HL-60/S4 treated with retinoic acid at 250 ng/mL for 4 days and 3 days (cell line): ENCODE results near the gene NTRK3.

Experiments
- in situ Hi-C: fragments of 300-500 bp; cut with MboI; formaldehyde crosslinking; loops from 2 replicates; pipeline ENCODE4 v1.7.0; 2022; ENCODE audit warnings: low sequenced_read_pairs

The NTRK3 gene

DNA sequence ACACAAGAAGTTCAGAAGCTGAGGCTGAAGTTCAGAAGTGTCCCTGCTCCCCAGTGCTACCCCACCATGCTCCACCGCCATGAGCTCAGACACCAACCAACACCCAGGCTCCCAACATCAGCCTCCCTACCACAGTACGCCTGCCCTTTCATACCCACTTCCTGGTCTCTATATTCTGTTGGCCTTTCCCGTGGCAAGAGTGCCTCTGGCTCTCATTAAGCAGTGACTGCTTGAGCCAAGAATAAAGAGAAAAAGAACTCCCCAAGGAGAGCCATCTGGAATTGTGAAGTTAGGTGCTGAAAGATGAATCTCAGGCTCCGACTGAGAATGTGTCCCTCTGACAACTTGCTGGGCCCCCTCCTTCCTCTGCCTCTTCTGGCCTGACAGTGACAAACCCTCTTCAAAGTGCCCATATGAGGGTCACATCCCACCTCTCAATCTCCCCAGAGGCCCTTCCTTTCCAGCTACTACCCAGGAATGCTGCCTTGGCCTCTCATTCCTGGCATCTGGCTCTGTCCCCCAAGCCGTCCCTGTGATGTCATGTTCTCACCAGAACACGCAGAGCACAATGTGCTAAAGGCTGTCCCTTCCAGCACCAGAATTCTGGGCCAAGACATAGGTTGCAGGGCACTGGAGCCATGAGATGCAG is 306.8 kb downstream of the NTRK3 start:
- in situ Hi-C loops, result no loop called here

DNA sequence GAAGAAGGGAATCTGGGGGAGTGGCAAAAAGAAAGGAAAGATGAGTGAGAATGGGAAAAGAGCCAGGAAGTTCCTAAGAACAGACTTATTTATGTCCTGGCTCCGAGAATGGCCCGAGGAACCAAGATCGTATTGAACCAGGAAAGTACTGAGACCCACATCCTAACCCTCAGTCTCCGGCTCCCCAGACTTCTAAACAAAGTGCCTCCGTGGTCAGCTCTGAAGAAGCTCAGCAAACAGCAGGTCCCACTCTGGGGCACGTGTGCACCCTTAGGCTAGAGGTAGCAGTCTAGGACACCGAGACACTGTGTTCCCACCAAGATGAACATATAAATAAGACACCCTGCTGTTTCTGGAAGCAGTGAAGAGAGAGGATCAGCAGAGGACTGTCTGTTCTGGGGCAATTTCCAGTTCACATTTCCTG is 307.4 kb downstream of the NTRK3 start:
- in situ Hi-C loops, result no loop called here

DNA sequence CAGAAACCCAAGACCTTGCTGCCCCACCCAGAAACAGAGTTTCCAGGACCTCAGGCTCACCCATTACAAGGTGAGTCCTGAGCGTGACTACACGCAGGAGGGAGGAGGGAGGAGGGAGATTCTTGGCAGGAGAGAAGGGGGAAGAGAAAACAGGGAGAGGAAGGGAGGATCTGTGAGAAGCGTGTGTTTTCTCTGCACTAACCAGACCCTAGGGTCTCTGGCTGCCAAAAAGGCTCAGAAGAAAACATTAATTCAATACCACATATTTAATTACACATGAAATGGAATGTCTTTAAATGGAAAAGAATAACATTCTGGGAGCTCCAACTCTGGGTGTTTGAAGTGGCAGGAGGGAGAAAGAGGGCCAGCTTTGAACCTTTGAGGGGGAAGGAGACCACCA is 309.0 kb downstream of the NTRK3 start:
- in situ Hi-C loops, result no loop called here

DNA sequence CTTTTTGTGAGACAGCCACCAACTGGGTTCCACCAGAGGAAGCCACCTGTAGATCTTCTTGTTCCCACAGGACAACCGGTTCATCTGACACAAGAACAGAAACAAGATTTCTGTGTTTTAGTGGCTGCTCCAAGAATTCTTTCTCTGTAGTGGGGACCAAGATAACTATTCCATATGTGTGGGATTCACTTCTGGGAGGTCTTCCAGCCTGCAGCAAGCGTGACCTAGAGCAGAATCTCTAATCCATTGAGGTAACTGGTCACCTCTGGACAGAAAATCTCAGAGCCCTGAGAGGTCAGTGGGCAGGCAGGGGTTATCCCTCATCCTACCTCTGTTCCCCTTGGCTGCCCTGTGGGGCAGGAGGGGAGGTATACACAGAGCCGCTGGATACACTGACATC is 311.3 kb downstream of the NTRK3 start:
- in situ Hi-C loops, result no loop called here

DNA sequence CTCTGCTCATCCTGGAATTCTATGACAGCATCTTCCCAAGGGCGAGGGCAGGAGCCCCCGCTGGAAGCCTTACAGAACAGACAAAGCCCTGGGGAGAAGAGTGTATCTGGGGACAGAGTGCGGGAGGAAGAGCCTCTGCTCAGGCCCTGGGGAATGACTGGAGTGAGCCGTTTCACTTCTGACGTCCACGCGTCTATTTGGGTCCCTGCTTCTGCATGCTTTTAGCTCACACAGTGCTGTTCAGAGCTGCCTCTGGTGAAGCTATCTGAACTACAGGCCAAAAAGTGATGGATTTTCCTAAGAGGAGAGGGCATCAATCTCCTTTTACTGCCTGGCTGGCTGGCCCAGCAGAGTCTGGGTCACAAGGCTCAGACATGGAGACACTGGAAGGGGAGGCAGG is 311.8 kb downstream of the NTRK3 start:
- in situ Hi-C loops, result no loop called here

DNA sequence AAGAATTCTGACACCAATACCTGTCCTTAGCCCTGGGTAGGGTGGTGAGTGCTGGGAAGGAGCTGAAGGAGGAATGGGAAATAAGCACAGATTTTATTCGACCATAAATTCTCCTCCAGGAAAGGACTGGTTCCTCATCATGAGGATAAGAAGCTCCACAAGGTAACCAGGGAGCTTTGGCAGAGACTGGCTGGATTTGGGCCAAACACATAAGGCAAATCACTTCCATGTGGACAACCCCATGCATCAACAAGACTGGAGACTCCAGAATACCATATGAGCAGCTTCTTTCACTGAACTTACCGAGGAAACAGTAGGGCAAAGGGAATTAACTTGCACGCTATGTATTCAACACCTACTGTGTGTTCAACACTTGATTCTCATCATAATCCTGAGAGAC is 312.5 kb downstream of the NTRK3 start:
- in situ Hi-C loops, result no loop called here

DNA sequence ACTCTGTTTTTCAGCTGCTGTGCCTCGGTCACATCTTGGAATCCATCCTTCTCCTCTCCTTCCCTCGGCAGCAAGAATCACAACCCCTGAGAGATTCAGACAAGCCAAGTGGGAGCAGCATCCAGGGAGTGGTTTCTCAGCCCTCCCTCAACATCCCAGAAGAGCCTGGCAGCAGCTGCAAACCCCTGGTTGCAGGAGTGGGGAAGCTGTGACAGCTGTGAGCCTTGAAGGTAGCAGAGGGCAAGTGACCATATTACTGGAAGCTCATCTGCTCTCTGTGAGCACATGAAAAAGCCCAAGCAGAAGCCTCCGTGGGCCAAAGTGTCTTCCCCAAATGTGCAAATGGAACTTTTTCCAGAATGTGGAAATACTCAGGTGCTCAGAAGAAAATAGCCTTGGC is 312.9 kb downstream of the NTRK3 start:
- in situ Hi-C loops, result no loop called here

DNA sequence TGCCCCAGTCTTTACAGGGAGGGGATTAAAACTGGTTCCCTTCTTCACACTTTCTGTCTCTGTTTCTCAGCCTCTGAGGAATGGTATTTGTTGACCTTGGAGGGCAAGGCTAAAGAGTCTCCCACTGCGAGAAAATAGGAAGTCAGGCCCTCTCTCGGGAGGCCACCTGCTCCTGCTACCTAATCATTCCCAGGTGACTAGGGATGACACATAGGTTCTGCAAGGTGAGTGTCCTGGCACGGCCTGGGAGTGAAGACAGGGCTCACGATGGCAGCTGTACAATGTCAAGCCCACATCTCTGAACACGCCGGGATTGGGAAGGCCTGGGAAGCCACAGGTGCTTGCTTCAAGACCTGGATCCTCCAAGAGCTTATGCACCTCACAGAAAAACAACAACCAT is 314.2 kb downstream of the NTRK3 start:
- in situ Hi-C loops, result no loop called here

DNA sequence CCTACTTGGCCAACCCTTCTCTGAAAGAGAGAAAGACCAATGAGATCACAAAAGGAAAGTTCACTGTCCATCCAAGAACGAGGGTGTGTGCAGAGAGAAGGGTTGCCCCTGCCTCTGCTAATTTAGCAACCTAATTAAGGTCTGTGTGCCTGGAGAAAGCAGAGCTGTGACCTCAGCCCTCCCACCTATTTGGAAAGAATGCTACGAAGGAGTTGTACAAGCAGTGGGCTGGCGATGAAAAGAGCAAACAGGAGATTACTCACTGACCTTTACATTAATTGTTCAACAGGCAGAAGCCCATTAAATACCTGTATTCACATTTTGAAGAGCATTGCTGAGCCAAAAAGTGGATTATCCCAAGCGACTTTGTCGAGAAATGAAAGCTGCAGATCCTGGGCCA is 314.9 kb downstream of the NTRK3 start:
- in situ Hi-C loops, result no loop called here

DNA sequence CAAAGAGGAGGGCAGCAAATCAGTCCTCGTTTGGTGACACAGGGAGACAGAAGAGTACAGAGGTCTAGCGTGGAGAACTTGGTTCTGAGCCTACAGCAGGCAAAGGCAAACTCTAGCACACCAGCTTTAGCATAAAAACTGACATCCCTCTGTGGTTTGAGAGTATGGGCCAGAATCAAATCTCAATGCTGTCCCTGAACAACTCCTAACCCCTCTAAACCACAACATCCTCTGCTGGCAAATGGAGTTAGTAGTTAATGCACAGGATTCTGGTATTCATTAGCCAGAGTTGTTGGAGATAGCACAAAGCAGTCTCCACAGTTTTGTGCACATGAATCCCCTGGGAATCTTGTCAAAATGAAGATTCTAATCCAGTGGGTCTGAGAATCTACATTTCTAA is 315.8 kb downstream of the NTRK3 start:
- in situ Hi-C loops, result no loop called here

DNA sequence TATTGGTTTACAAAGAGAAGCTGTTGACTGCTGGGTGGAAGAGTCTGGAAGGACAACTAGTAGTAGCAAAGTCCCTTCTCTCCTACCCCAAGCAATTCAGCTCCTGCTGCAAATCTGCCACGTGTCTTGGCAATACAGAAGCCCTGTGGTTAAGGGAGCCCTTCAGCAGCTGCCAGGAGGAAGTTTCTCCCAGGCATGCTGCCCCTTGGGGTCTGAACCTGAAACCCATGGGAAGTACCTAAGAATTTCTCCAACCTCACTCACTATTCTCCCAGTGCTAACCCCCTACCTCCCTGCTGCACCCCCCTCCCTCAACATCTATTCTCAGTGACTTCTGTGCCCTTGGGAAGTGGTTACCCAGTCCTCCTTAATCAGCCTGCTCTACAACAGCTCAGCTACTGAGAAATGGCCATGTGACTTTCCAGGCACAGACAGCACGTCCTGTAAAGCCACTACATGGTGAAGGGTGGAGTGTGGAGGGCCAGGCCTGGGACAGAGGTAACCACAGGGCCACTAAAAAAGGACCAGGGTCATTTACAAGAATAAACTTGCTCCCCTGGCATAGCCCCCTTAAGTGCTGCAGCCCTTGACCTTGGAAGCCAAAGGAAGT is 316.6 kb downstream of the NTRK3 start:
- in situ Hi-C loops, result no loop called here

DNA sequence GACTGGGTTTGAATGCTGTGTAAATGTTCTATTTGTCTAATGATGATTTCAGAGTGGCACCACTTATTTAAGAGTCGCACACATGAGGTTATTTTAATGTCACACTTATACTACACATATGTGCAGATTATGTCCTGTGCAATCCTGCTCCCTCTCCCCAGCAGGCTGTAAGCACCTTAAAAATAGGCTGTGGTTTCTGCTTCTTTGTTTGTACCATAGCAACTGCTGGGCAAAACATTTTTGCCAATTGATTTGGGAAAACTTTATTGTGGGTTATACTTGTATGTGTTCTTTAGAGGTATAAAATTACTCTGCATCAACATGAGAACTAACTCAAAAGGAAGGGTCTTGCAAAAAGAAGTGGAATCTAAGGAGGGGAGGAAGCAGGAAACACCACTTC is 318.5 kb downstream of the NTRK3 start:
- in situ Hi-C loops, result no loop called here

DNA sequence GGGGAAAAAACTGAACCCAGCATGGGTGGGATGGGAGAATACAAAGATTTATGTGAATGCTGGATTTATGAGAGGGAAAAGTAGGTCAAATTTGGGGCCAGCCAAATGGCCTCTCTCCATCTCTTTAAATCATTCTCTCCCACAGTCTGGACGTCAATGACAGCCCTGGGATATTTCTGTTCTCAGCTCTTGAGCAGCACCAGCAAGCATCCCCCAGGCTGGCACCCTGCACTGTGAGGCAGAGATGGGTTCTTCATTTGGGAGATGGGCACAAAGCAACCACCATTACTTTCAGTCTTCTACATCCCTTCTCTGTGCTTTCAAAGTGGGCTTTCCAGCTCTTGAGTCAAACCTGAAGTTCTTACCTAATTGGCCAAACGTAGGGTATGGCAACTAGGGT is 321.0 kb downstream of the NTRK3 start:
- in situ Hi-C loops, result no loop called here

DNA sequence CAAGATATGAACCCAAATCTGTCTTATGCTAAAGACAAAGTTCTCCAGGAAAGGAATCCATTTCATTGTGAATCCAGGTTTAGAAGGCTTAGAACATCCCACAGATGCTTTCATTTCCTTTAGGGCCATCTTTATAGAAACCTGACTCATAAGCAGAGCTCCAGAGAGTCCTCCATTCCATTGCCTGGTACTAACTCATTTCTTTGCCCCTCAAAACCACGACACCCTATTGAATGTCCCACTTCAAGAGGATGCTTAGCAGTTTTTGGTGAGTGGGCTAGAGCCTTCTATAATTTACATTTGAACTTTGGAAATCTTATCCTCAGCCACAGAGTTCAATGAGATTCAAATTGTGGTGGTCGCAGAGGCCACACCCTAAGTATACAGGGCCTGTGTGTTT is 325.0 kb downstream of the NTRK3 start:
- in situ Hi-C loops, result no loop called here

DNA sequence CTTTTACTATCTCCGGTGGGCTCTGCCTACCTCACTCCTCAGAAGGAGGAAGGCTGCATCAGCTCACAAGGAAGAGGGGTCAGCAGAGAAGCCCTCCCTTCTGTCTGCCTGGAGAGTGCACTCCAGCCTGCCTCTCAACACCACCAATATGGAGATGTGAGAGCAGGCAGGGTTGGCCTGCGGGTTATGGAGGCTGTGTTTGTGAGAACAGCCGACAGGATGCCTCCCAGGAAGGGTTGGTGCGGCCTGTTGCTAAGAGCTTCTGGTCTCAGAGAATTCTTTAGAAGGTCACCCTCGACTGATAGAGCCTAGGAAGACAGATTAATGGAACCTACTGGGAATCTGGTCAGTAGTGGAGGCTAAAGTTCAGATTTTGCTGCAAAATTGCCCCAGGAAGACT is 326.1 kb downstream of the NTRK3 start:
- in situ Hi-C loops, result no loop called here

DNA sequence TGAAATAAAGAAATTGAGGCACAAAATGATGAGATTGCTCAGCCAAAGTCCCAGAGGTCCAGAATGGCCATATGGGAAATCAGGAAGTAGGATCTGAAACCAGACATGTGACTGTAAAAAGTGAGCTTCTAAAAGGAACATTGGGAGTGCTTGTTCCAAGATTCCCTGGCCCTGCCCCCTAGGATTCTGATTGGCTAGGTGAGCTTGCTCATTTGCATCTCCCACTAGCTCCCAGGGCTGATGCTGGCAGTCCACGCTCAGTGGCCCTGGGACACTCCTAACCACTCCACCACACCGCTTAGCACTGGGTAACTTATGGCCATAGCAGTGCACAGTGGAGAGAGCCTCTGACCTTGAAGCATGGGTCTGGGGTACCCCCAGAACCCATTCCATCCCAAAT is 326.7 kb downstream of the NTRK3 start:
- in situ Hi-C loops, result no loop called here

DNA sequence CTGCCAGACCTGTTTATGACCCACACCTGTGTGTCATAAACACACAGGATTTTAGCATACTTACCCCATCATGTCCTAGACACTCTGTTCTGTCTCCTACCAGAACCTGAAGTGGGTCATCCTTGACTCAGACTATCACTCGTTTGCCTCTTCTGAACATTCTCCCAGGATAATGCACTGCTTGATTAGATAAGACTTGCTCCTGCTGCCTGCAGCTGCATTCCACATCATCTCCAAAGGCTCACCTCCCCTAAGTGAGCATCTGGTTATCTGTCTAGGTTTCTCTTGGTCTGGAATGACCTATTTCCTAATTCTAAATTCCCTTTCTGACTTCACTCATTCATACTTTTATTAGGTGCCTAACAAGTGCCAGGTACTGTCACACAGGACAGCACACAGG is 332.1 kb downstream of the NTRK3 start:
- in situ Hi-C loops, result no loop called here

DNA sequence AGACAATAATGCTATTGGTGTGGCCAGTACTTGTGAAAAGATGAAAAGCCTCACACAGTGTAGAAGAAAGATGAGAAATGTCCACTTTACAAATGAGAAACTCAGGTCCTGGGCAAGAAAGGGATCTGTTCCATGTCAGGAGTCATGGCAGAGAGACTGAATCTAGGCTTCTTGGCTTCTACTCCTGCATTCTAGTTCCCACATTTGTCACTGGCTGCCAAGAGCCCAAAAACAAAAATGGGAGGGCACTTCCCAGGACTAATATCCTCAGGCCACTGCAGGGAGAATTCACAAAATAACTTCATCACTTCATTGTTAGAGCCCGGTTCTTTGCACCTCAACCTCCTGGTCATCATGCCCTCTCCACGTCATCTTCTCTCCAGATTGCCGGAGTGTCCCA is 337.5 kb downstream of the NTRK3 start:
- in situ Hi-C loops, result no loop called here

DNA sequence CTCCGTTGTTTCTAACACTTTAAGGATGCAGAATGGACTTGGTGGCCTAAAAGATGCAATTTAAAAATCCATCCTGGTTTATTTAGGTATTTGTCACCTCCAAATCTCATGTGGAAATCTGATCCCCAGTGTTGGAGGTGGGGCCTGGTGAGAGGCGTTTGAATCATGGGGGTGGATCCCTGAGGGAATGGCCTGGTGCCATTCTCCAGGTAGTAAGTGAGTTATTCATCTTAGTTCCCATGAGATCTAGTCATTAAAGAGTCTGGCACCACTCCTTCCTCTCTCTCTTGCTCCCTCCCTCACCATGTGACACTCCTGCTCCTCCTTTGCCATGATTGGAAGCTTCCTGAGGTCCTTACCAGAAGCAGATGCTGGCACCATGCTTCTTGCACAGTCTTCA is 339.1 kb downstream of the NTRK3 start:
- in situ Hi-C loops, result no loop called here

DNA sequence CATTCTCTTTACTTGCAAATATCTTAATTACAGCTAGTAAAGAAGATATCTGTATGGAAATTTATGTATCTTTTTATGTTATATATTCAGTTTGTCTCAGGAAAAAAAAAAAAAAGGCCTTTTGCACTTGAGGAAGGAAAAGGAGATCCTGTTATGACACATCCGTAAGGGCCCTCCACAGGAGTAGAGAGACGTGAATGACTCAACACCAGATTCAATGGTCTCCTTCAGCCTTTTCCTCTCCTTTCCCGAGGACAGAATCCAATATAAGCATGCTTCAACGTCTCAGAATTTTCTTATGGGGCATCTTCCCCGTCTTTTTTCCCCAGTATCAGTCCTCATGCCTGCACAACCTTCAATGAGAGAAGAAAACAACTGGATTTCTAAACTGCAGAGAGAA is 340.3 kb downstream of the NTRK3 start:
- in situ Hi-C loops, result no loop called here

DNA sequence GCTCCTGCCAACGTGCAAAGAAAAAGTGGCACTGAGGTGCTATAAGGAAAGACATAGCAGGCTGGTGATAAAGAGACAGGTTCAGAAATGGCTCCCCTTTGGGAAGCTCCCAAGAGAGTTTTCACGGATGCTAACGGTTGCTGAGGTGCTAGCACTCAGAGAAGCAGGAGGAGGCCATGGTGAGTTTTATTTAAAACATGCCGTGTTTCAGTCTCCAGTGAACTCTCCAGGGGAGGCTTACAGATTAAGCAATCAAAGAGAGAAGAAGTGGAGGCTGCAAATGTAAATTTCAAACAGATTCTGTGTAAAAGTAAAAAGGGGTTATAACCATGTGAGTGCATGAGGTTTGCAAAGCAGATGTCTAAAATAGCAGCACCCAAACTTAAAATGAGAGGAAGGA is 346.2 kb downstream of the NTRK3 start:
- in situ Hi-C loops, result no loop called here

DNA sequence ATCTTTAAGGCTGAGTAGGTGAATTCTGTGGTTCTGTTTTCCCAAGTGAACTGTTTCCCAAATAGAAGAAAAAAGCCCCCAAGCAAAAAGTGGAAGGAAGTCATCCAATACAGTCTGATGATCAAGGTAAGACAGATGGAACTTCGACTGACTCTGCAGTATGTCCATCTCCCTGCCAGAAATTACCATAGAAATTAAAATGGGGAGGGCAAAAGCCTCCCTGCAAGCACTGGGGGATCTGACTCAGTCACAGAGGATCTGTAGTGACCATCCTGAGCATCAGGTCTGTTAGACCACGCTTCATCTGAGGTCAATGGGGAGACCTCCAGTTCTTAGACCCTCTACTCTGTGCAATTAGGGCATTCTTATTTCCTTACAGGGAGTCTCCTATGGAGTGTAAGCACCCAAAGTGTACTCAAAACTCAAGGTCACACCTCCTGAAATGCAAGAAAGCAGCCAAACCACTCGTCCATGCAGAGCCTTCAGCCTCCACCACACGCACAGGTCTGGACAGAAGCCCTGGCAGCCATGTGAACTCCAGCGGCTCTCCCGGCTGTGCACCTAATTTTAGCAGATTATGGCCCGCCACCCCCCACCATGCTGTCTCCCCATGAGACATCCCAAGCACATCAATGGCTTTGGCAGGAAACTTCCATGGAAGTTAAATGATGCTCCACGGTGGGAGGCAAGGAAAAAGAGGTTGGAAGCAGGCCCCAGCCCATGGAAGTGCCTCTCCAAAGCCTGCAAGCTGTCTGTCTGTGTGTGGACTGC is 348.7 kb downstream of the NTRK3 start:
- in situ Hi-C loops, result no loop called here
